ENCODE measurements around the gene MYBPC3. TPM values are rescaled to one million over a fixed set of nuclear protein-coding genes. Genes with fewer than 3 reads are reported as not detected.
A peak's percentile ranks its signal among the peaks of the same experiment; 100 is the strongest.
"Not testable (repeated sequence)": the region's sequence is repeated elsewhere in the genome, so short reads cannot be mapped to it uniquely, and the experiment has no call there.

MYBPC3 gene
- total RNA-seq, 1 donor from 2014 or later = 2,596 TPM

GRCh38 chr11:47347137-47347536 lies 5.4 kb downstream of the MYBPC3 start:
- no peak for ATAC-seq
- intact Hi-C loops (cut with micrococcal nuclease) = no loop called here
- DNase-seq = peak; percentile 19

DNA sequence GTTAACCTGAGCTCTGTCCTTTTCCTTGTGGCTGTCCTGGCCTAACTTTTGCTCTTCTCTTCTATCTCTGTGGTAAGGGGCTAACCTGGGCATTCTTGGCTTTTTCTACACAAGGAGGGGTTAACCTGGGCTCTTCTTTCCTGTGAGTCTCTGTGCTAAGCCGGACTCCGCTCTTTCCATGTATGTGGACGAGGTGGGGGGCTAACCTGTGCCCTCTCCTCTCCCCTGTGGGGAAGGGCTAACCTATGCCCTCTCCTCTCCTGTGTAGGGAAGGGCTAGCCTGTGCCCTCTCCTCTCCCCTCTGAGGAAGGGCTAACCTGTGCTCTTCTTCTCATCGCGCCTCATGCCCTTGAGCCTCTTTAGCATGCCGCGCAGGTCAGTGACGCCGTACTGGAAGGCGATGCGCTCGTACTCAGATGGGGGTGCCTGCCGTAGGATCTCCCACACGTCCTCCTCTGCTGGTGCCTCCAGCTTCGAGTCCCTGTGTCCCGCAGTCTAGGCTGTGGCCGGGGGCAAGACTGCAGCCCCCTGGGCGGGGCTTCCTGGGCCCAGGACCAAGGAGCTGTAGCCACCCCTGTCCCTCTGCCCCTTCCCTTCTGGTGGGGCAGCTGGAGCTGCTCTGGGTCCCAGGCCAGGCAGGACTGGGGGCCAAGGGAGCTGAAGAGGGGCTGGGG lies 6.5 kb downstream of the MYBPC3 start:
- ATAC-seq (peak; percentile 0), DNase-seq (peak; percentile 39)
- intact Hi-C loops (cut with micrococcal nuclease) = no loop called here

GRCh38 chr11:47342854-47343253 lies 9.6 kb downstream of the MYBPC3 start:
- intact Hi-C loops (cut with micrococcal nuclease) = no loop called here
- peak; percentile 0 for ATAC-seq
- DNase-seq = no peak

DNA sequence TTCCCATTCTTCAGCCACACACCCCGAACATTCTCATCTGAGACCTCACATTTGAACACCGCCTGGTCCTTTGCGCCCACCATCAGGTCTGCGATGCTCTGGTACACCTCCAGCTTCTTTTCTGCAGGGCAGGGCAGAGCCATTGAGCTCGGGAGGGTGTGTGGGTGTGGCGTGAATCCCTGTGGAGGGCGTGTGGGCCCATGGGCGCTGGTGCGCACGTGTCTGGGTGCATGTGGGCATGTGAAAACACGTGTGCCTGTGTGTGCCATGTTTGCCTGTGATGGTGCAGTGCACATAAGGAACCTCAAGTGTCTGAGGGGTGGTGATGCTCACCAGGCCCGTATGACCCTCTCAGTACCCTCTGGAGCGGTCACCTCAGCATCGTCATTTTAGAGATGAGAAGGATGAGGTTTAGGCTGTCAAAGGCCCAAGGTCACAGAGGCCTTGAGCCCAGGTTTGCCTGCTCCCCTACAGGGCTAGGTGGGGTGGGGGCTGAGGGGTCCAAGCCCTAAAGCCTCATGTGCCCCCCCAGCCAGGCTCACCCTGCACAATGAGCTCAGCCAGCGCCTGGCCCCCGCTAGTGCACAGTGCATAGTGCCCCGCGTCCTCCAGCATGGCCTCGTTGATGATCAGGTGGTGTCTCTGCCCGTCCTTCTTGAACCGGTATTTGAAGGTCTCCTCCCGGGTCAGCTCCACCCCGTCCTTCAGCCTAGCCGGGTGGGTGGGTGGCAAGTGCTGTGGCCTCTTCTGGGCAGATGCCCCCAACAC lies 10.3 kb downstream of the MYBPC3 start:
- no peak for DNase-seq
- peak; percentile 2 for ATAC-seq
- intact Hi-C loops (cut with micrococcal nuclease) = no loop called here

GRCh38 chr11:47340980-47341775 lies 11.3 kb downstream of the MYBPC3 start:
- DNase-seq = peak; percentile 55
- intact Hi-C loops (cut with micrococcal nuclease) = no loop called here
- peak; percentile 12 for ATAC-seq

DNA sequence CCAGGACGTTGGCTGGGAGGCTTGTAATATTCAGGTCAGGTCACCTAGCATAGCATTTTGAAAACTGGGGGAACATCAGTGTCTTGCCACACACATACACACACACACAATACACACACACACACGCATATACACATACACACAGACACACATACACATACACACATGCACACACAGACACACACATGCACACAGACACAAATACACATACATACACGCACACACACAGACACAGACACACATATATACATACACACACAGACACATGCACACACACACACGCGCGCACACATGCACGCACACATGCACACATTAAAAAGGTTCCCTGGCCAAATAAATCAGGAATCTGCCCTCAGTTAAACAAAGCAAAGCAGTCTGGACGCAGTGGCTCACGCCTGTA lies 12.5 kb downstream of the MYBPC3 start:
- intact Hi-C loops (cut with micrococcal nuclease) = no loop called here
- DNase-seq = no peak
- no peak for ATAC-seq

DNA sequence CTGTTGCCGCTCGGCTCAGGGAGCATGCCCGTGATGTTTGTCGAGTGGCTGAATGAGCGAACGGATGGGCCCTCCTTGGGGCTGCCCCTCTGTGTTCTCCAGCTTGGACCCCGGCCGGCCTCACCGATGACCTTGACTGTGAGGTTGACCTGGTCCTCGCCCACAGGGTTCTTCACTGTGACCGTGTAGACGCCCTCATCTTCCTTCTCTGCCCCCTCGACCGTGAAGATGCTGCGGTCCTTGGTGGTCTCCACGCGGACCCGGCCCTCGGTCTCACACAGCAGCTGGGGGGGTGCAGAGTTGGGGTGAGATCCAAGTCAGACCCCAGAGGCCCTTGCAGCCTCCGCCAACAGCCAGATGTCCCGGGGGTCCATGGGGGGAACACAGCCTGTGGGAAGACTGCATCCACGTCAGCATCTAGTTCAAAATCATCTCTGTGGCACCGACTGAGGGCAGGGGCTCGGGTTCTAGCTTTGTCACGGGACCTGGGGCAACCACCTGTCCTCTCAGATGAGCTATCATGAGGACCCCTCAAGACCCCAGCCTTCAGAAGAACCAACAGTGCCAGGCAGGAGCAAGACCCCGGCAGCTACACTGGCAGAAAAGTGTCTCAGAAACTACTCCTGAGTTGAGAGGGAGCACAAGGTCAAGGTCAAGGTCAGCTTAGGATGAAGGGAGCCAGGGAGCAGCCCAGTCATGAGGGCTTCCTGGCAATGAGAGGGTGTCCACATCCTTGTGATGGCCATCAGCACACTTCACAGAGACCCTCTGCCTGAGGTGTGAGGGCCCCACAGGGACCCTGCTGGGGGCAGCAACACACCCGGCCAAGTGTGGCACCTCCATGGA lies 13.9 kb downstream of the MYBPC3 start:
- no peak for DNase-seq
- peak; percentile 1 for ATAC-seq
- intact Hi-C loops (cut with micrococcal nuclease) = no loop called here

- DNase-seq (no peak), ATAC-seq (peak; percentile 3)
- intact Hi-C loops (cut with micrococcal nuclease) = no loop called here
Observed at GRCh38 chr11:47337229-47337924, 15.1 kb downstream of the MYBPC3 start.

GRCh38 chr11:47336595-47336994 lies 15.9 kb downstream of the MYBPC3 start:
- intact Hi-C loops (cut with micrococcal nuclease) = no loop called here
- DNase-seq = no peak

DNA sequence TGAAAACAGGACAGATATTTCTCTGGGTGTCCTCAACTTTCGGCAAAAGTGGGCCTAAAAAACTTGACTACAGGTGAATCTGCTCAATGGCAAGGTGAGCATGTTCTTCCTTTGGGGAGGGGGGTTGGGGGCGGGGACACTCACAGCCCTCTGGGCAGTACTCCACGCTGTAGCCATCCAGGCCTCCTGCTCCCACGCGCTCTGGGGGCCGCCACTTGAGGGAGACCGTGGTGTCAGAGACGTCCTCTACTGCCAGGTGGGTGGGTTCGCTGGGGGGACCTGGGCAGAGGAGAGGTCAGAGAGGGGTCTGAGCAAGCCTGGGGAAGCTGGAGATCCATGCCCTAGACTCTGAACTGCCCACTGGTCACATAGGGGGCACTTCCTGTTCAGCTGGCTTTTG lies 16.8 kb downstream of the MYBPC3 start:
- intact Hi-C loops (cut with micrococcal nuclease) = no loop called here
- DNase-seq = no peak
- ATAC-seq = no peak

More at GRCh38 chr11:47336595-47336994, 15.9 kb downstream of the MYBPC3 start:
- peak; percentile 1 for ATAC-seq

GRCh38 chr11:47334699-47335411 lies 17.6 kb downstream of the MYBPC3 start:
- DNase-seq; intact Hi-C loops (cut with micrococcal nuclease); ATAC-seq: not testable (repeated sequence)

GRCh38 chr11:47333886-47334443 lies 18.5 kb downstream of the MYBPC3 start:
- DNase-seq (no peak), ATAC-seq (no peak)

GRCh38 chr11:47333526-47333845 lies 19.0 kb downstream of the MYBPC3 start:
- ATAC-seq (no peak), DNase-seq (no peak)
- intact Hi-C loops (cut with micrococcal nuclease) = no loop called here

More at GRCh38 chr11:47333886-47334443, 18.5 kb downstream of the MYBPC3 start:
- intact Hi-C loops (cut with micrococcal nuclease) = no loop called here

DNA sequence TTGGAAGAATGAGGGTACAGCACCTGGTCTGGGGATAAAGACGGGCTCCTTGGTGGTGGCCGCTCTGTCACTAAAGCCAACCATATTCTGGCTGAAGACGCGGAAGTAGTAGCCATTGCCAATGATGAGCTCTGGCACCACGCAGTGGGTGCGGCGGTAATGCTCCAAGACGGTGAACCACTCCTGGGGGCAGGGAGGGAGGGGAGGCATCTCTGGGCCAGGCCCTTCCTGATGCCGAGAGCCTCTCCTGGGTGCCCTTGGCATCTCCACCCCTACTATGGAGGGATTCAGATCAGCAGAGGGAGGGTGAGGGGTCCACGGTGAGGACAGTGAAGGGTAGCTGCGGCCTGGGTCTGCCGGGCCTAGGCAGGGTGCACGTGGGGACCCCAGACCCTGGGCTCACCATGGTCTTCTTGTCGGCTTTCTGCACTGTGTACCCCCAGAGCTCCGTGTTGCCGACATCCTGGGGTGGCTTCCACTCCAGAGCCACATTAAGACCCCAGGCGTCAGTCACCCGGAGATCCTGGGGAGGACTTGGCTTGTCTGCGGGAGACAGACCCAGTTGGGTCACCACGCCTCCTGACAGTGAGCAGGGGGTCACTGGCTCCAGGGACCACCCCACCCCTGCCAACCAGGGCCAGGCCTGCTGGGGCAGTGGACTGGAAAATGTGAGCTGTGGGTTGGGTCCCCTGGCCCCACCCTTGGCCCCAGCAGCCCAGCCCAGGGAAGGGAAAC lies 19.5 kb downstream of the MYBPC3 start:
- DNase-seq = no peak
- ATAC-seq = no peak
- intact Hi-C loops (cut with micrococcal nuclease) = no loop called here

GRCh38 chr11:47332303-47332711 lies 20.2 kb downstream of the MYBPC3 start:
- intact Hi-C loops (cut with micrococcal nuclease) = no loop called here
- no peak for ATAC-seq
- DNase-seq = peak; percentile 39

DNA sequence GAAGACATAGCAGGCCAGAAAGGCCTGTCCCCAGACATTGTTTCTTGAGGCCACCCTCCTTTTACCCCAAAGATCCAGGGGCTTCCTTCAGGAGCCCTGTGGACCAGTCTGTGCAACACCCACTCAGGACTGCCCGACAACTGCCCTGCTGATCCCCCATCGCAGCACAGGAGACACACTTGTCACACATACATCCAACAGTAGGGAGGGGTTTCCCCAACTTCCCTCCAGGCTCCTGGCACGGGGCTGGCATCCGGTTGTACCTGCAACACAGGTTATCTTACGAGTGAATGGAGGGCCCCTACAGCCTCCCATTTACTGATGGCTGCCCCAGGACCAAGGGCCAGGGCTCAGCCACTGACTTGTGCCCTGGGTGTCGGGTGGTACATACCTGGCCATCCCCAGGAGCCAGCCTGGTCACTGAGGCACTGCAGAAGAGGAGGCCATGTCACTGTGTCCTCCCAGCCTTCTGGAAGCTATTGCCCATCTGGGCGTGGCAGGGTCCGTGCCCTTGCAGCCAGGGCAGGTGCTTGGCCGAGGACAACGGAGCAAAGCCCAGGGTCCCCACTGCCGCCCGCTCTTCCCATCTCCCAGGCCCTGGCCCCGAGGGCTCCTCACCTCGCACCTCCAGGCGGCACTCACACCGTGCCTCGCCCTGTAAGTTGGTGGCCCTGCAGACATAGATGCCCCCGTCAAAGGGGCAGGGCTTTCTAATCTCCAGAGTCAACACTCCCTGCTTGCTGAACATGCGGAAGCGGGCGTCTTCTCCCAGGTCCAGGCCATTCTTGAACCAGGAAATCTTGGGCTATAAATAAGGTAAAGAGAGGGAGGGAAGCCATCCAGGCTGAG lies 20.8 kb downstream of the MYBPC3 start:
- DNase-seq (peak; percentile 30), ATAC-seq (no peak)

More for the DNA sequence above, 20.8 kb downstream of the MYBPC3 start:
- intact Hi-C loops (cut with micrococcal nuclease) = no loop called here
